ENCODE measurements around the gene CACNA2D3.

The CACNA2D3 gene

GRCh38 chr3:54577313-54577712 is 455.0 kb downstream of the CACNA2D3 start:
- H3K4me1 ChIP-seq (ENCODE audit: insufficient read depth, low read length) = no peaks in the 10 kb centered on the region
- no peaks in the 10 kb centered on the region for H3K9me3 ChIP-seq (ENCODE audit: control insufficient read depth, insufficient read depth, low read length)
- no peak overlapping the region for H3K9ac ChIP-seq (ENCODE audit: low read depth, low read length)
- peaks cover 3% of the 10 kb centered on the region; the same call in 1 of the 2 replicates for H3K36me3 ChIP-seq (ENCODE audit: insufficient read depth, low read length)

- no peaks in the 10 kb centered on the region for H3K4me1 ChIP-seq (ENCODE audit: insufficient read depth, low read length)
- peaks cover 3% of the 10 kb centered on the region; the same call in 1 of the 2 replicates for H3K36me3 ChIP-seq (ENCODE audit: insufficient read depth, low read length)
- H3K9me3 ChIP-seq (ENCODE audit: control insufficient read depth, insufficient read depth, low read length) = no peaks in the 10 kb centered on the region
- H3K9ac ChIP-seq (ENCODE audit: low read depth, low read length) = no peak overlapping the region
These were observed 456.1 kb downstream of the CACNA2D3 start for GRCh38 chr3:54578417-54578816.

- Histone ChIP-seq H3K36me3 (ENCODE audit: insufficient read depth, low read length) (peaks cover 3% of the 10 kb centered on the region; the same call in 1 of the 2 replicates), H3K9ac (ENCODE audit: low read depth, low read length) (no peak overlapping the region), H3K9me3 (ENCODE audit: control insufficient read depth, insufficient read depth, low read length) (no peaks in the 10 kb centered on the region), H3K4me1 (ENCODE audit: insufficient read depth, low read length) (no peaks in the 10 kb centered on the region)
These were observed 458.1 kb downstream of the CACNA2D3 start for GRCh38 chr3:54580453-54580852.

- Histone ChIP-seq H3K9me3 (ENCODE audit: control insufficient read depth, insufficient read depth, low read length) (no peaks in the 10 kb centered on the region), H3K4me1 (ENCODE audit: insufficient read depth, low read length) (no peaks in the 10 kb centered on the region), H3K9ac (ENCODE audit: low read depth, low read length) (no peak overlapping the region), H3K36me3 (ENCODE audit: insufficient read depth, low read length) (peaks cover 3% of the 10 kb centered on the region; the same call in 1 of the 2 replicates)
These were observed 460.1 kb downstream of the CACNA2D3 start for GRCh38 chr3:54582424-54582823.

- Histone ChIP-seq H3K36me3 (ENCODE audit: insufficient read depth, low read length) (no peaks in the 10 kb centered on the region), H3K9ac (ENCODE audit: low read depth, low read length) (no peak overlapping the region), H3K9me3 (ENCODE audit: control insufficient read depth, insufficient read depth, low read length) (no peaks in the 10 kb centered on the region), H3K4me1 (ENCODE audit: insufficient read depth, low read length) (no peaks in the 10 kb centered on the region)
These were observed 468.8 kb downstream of the CACNA2D3 start for GRCh38 chr3:54591157-54591556.

- H3K9me3 ChIP-seq (ENCODE audit: control insufficient read depth, insufficient read depth, low read length) = no peaks in the 10 kb centered on the region
- no peaks in the 10 kb centered on the region for H3K36me3 ChIP-seq (ENCODE audit: insufficient read depth, low read length)
- H3K4me1 ChIP-seq (ENCODE audit: insufficient read depth, low read length) = no peaks in the 10 kb centered on the region
- H3K9ac ChIP-seq (ENCODE audit: low read depth, low read length) = no peak overlapping the region
These were observed 471.3 kb downstream of the CACNA2D3 start for GRCh38 chr3:54593653-54594052.

GRCh38 chr3:54596087-54596486 is 473.7 kb downstream of the CACNA2D3 start:
- Histone ChIP-seq H3K9ac (ENCODE audit: low read depth, low read length) (no peak overlapping the region), H3K9me3 (ENCODE audit: control insufficient read depth, insufficient read depth, low read length) (no peaks in the 10 kb centered on the region), H3K36me3 (ENCODE audit: insufficient read depth, low read length) (no peaks in the 10 kb centered on the region), H3K4me1 (ENCODE audit: insufficient read depth, low read length) (peaks cover 13% of the 10 kb centered on the region)

GRCh38 chr3:54599716-54600115 is 477.4 kb downstream of the CACNA2D3 start:
- peaks cover 13% of the 10 kb centered on the region for H3K4me1 ChIP-seq (ENCODE audit: insufficient read depth, low read length)
- no peak overlapping the region for H3K9ac ChIP-seq (ENCODE audit: low read depth, low read length)
- no peaks in the 10 kb centered on the region for H3K36me3 ChIP-seq (ENCODE audit: insufficient read depth, low read length)
- no peaks in the 10 kb centered on the region for H3K9me3 ChIP-seq (ENCODE audit: control insufficient read depth, insufficient read depth, low read length)

GRCh38 chr3:54600441-54601204 is 478.3 kb downstream of the CACNA2D3 start:
- Histone ChIP-seq H3K36me3 (ENCODE audit: insufficient read depth, low read length) (no peaks in the 10 kb centered on the region), H3K9me3 (ENCODE audit: control insufficient read depth, insufficient read depth, low read length) (no peaks in the 10 kb centered on the region), H3K9ac (ENCODE audit: low read depth, low read length) (no peak overlapping the region), H3K4me1 (ENCODE audit: insufficient read depth, low read length) (peaks cover 13% of the 10 kb centered on the region)

GRCh38 chr3:54604495-54604894 is 482.1 kb downstream of the CACNA2D3 start:
- H3K9me3 ChIP-seq (ENCODE audit: control insufficient read depth, insufficient read depth, low read length) = no peaks in the 10 kb centered on the region
- peaks cover 8% of the 10 kb centered on the region for H3K4me1 ChIP-seq (ENCODE audit: insufficient read depth, low read length)
- H3K9ac ChIP-seq (ENCODE audit: low read depth, low read length) = no peak overlapping the region
- H3K36me3 ChIP-seq (ENCODE audit: insufficient read depth, low read length) = no peaks in the 10 kb centered on the region

GRCh38 chr3:54608041-54608440 is 485.7 kb downstream of the CACNA2D3 start:
- Histone ChIP-seq H3K9me3 (ENCODE audit: control insufficient read depth, insufficient read depth, low read length) (no peaks in the 10 kb centered on the region), H3K9ac (ENCODE audit: low read depth, low read length) (no peak overlapping the region), H3K4me1 (ENCODE audit: insufficient read depth, low read length) (no peaks in the 10 kb centered on the region), H3K36me3 (ENCODE audit: insufficient read depth, low read length) (no peaks in the 10 kb centered on the region)

- no peaks in the 10 kb centered on the region; the same call in 1 of the 2 replicates for H3K9me3 ChIP-seq (ENCODE audit: control insufficient read depth, insufficient read depth, low read length)
- no peaks in the 10 kb centered on the region; the same call in 1 of the 2 replicates for H3K4me1 ChIP-seq (ENCODE audit: insufficient read depth, low read length)
- H3K9ac ChIP-seq (ENCODE audit: low read depth, low read length) = no peak overlapping the region
- H3K36me3 ChIP-seq (ENCODE audit: insufficient read depth, low read length) = no peaks in the 10 kb centered on the region
These were observed 496.7 kb downstream of the CACNA2D3 start for GRCh38 chr3:54619053-54619452.

- Histone ChIP-seq H3K4me1 (ENCODE audit: insufficient read depth, low read length) (no peaks in the 10 kb centered on the region; the same call in 1 of the 2 replicates), H3K9me3 (ENCODE audit: control insufficient read depth, insufficient read depth, low read length) (no peaks in the 10 kb centered on the region; the same call in 1 of the 2 replicates), H3K36me3 (ENCODE audit: insufficient read depth, low read length) (no peaks in the 10 kb centered on the region), H3K9ac (ENCODE audit: low read depth, low read length) (no peak overlapping the region)
These were observed 497.2 kb downstream of the CACNA2D3 start for GRCh38 chr3:54619531-54619930.

GRCh38 chr3:54621184-54621583 is 498.8 kb downstream of the CACNA2D3 start:
- Histone ChIP-seq H3K9me3 (ENCODE audit: control insufficient read depth, insufficient read depth, low read length) (no peaks in the 10 kb centered on the region), H3K36me3 (ENCODE audit: insufficient read depth, low read length) (no peaks in the 10 kb centered on the region), H3K9ac (ENCODE audit: low read depth, low read length) (no peak overlapping the region), H3K4me1 (ENCODE audit: insufficient read depth, low read length) (no peaks in the 10 kb centered on the region; the same call in 1 of the 2 replicates)

- Histone ChIP-seq H3K9ac (ENCODE audit: low read depth, low read length) (no peak overlapping the region), H3K9me3 (ENCODE audit: control insufficient read depth, insufficient read depth, low read length) (no peaks in the 10 kb centered on the region), H3K36me3 (ENCODE audit: insufficient read depth, low read length) (no peaks in the 10 kb centered on the region), H3K4me1 (ENCODE audit: insufficient read depth, low read length) (no peaks in the 10 kb centered on the region; the same call in 1 of the 2 replicates)
These were observed 500.3 kb downstream of the CACNA2D3 start for GRCh38 chr3:54622678-54623077.
